IMR-90 (cell line): Measurements from ENCODE around the gene NIPAL3. TPM values are rescaled to one million over a fixed set of nuclear protein-coding genes. Genes with fewer than 3 reads are reported as not detected.

Experiments used
- ATAC-seq: fragments of 200-7000 bp; cut with Tn5 transposase; 2 replicates; pipeline ENCODE4 v1.9.1; 2020; ENCODE audit warnings: low read depth, mild to moderate bottlenecking, moderate library complexity
- BruUV-seq: library from RNA; stranded (reverse); fragments of 400-500 nt; replicated peaks from 2 replicates; lab custom pipeline; 2021; lab: Mats Ljungman, UMichigan
- CTCF ChIA-PET: fragments of 300-600 bp; formaldehyde crosslinking; extraction: SDS; loops from one replicate; lab custom pipeline; 2021; ENCODE audit warnings: antibody characterized with exemption; lab: Yijun Ruan, JAX
- POLR2A ChIA-PET: fragments of 300-600 bp; sonication (Branson Sonifier 250); formaldehyde crosslinking; loops from one replicate; lab custom pipeline; 2022; ENCODE audit warnings: antibody characterized with exemption; ENCODE audit not compliant: unreplicated experiment; lab: Charles Lee
- DNase-seq: peaks from one replicate; pipeline ENCODE4 v3.0.0; 2013
- H2AFZ ChIP-seq: replicated peaks from 2 replicates; pipeline ENCODE3; 2013; ENCODE audit warnings: low read length, mild to moderate bottlenecking; ENCODE audit not compliant: poor library complexity
- H2AK5ac ChIP-seq: 2 replicates; pipeline ENCODE4 v1.6.1; 2013; ENCODE audit warnings: low read depth, low read length, inconsistent platforms
- H2AK9ac ChIP-seq: replicated peaks from 2 replicates; pipeline ENCODE3; 2013; ENCODE audit warnings: mild to moderate bottlenecking, low read depth, low read length, moderate library complexity; ENCODE audit not compliant: poor library complexity
- H2BK120ac ChIP-seq: 2 replicates; pipeline ENCODE4 v1.6.1; 2013; ENCODE audit warnings: low read depth, low read length, inconsistent platforms
- H2BK15ac ChIP-seq: 3 replicates; pipeline ENCODE4 v1.6.1; 2013; ENCODE audit warnings: low read depth, low read length, inconsistent platforms
- H2BK20ac ChIP-seq: 2 replicates; pipeline ENCODE4 v1.6.1; 2013; ENCODE audit warnings: low read depth, mild to moderate bottlenecking, inconsistent platforms, low read length, moderate library complexity
- H2BK5ac ChIP-seq: 2 replicates; pipeline ENCODE4 v1.6.1; 2013; ENCODE audit warnings: mild to moderate bottlenecking, low read depth, low read length, inconsistent platforms; ENCODE audit not compliant: poor library complexity, severe bottlenecking
- H3K14ac ChIP-seq: replicated peaks from 2 replicates; pipeline ENCODE4 v1.6.1; 2013; ENCODE audit warnings: low read depth, low read length, inconsistent platforms
- H3K18ac ChIP-seq: 2 replicates; pipeline ENCODE4 v1.6.1; 2013; ENCODE audit warnings: low read depth, low read length, control low read depth
- H3K23ac ChIP-seq: 2 replicates; pipeline ENCODE4 v1.6.1; 2013; ENCODE audit warnings: low read depth, low read length, inconsistent platforms
- H3K27ac ChIP-seq: 2 replicates; pipeline ENCODE4 v1.5.1; 2013; ENCODE audit warnings: mild to moderate bottlenecking, control low read depth, low read length; ENCODE audit not compliant: insufficient read depth
- H3K27me3 ChIP-seq: 2 replicates; pipeline ENCODE4 v1.6.1; 2013; ENCODE audit warnings: low read length; ENCODE audit not compliant: control insufficient read depth, insufficient read depth
- H3K36me3 ChIP-seq: 2 replicates; pipeline ENCODE4 v1.6.1; 2013; ENCODE audit warnings: low read length, mixed read lengths; ENCODE audit not compliant: control insufficient read depth, insufficient read depth
- H3K4ac ChIP-seq: 2 replicates; pipeline ENCODE4 v1.6.1; 2013; ENCODE audit warnings: low read depth, low read length, inconsistent platforms
- H3K4me1 ChIP-seq: 2 replicates; pipeline ENCODE4 v1.6.1; 2013; ENCODE audit warnings: low read length, mixed read lengths; ENCODE audit not compliant: control insufficient read depth, insufficient read depth
- H3K4me2 ChIP-seq: 2 replicates; pipeline ENCODE4 v1.6.1; 2013; ENCODE audit warnings: low read depth, mild to moderate bottlenecking, control low read depth, low read length, moderate library complexity
- H3K4me3 ChIP-seq: 2 replicates; pipeline ENCODE4 v1.5.1; 2013; ENCODE audit warnings: low read depth, mild to moderate bottlenecking, control low read depth, low read length, moderate library complexity; ENCODE audit not compliant: insufficient read depth
- H3K56ac ChIP-seq: 2 replicates; pipeline ENCODE4 v1.6.1; 2013; ENCODE audit warnings: low read length, inconsistent platforms; ENCODE audit not compliant: insufficient read depth; ENCODE audit errors: extremely low read depth
- H3K79me1 ChIP-seq, 2 experiments: 2 replicates each; pipeline ENCODE4 v1.6.1; 2013; ENCODE audit warnings: low read length in 2 of 2, inconsistent platforms in 1 of 2, low read depth in 1 of 2
- H3K9ac ChIP-seq: 2 replicates; pipeline ENCODE4 v1.6.1; 2013; ENCODE audit warnings: low read depth, low read length, control low read depth
- H3K9me1 ChIP-seq: 2 replicates; pipeline ENCODE4 v1.6.1; 2013; ENCODE audit warnings: low read length, inconsistent platforms; ENCODE audit not compliant: insufficient read depth
- H3K9me3 ChIP-seq: 2 replicates; pipeline ENCODE4 v1.6.1; 2013; ENCODE audit warnings: low read length; ENCODE audit not compliant: control insufficient read depth, insufficient read depth
- H4K20me1 ChIP-seq: 2 replicates; pipeline ENCODE4 v1.6.1; 2013; ENCODE audit warnings: low read length, inconsistent platforms; ENCODE audit not compliant: insufficient read depth
- H4K5ac ChIP-seq: 2 replicates; pipeline ENCODE4 v1.6.1; 2013; ENCODE audit warnings: mild to moderate bottlenecking, low read depth, low read length, control low read depth
- H4K8ac ChIP-seq, 2 experiments: 2 replicates each; pipeline ENCODE4 v1.6.1; 2013; ENCODE audit warnings: low read depth in 2 of 2, low read length in 2 of 2, control low read depth in 1 of 2, inconsistent platforms in 1 of 2
- H4K91ac ChIP-seq: 2 replicates; pipeline ENCODE4 v1.6.1; 2013; ENCODE audit warnings: low read depth, low read length, inconsistent platforms; ENCODE audit not compliant: insufficient read depth
- BHLHE40 ChIP-seq: fragments of 150-350 bp; IDR thresholded peaks from 2 replicates; pipeline ENCODE4 v1.6.1; 2016; ENCODE audit warnings: mild to moderate bottlenecking, low read depth, low read length
- CEBPB ChIP-seq: IDR thresholded peaks from 2 replicates; pipeline ENCODE4 v1.6.1; 2012; ENCODE audit warnings: low read depth, low read length, improper control_type of control experiment
- CHD1 ChIP-seq: IDR thresholded peaks from 2 replicates; pipeline ENCODE4 v1.6.1; 2012; ENCODE audit warnings: low read depth, low read length, improper control_type of control experiment
- CTCF ChIP-seq: conservative IDR thresholded peaks from 2 replicates; pipeline ENCODE4 v1.5.1; 2012; ENCODE audit warnings: mild to moderate bottlenecking, low read depth, low read length, improper control_type of control experiment
- ELK1 ChIP-seq: fragments of 150-350 bp; IDR thresholded peaks from 2 replicates; pipeline ENCODE4 v1.6.1; 2016; ENCODE audit warnings: low read depth, mild to moderate bottlenecking, low read length, moderate library complexity, borderline replicate concordance
- FOS ChIP-seq: fragments of 150-350 bp; IDR thresholded peaks from 2 replicates; pipeline ENCODE4 v1.6.1; 2016; ENCODE audit warnings: low read depth, low read length
- MAFK ChIP-seq: IDR thresholded peaks from 2 replicates; pipeline ENCODE4 v1.6.1; 2012; ENCODE audit warnings: low read depth, low read length, improper control_type of control experiment
- MAZ ChIP-seq: IDR thresholded peaks from 2 replicates; pipeline ENCODE4 v1.6.1; 2012; ENCODE audit warnings: low read depth, mild to moderate bottlenecking, low read length, improper control_type of control experiment, moderate library complexity, borderline replicate concordance
- MXI1 ChIP-seq: IDR thresholded peaks from 2 replicates; pipeline ENCODE4 v1.6.1; 2012; ENCODE audit warnings: low read depth, mild to moderate bottlenecking, low read length, moderate library complexity, borderline replicate concordance
- NFE2L2 ChIP-seq: fragments of 150-350 bp; IDR thresholded peaks from 2 replicates; pipeline ENCODE4 v1.6.1; 2016; ENCODE audit warnings: low read depth, mild to moderate bottlenecking, low read length
- POLR2A ChIP-seq: IDR thresholded peaks from 2 replicates; pipeline ENCODE4 v1.6.1; 2012; ENCODE audit warnings: mild to moderate bottlenecking, low read depth, low read length
- RAD21 ChIP-seq: IDR thresholded peaks from 2 replicates; pipeline ENCODE4 v1.6.1; 2012; ENCODE audit warnings: low read length, improper control_type of control experiment
- RCOR1 ChIP-seq: IDR thresholded peaks from 2 replicates; pipeline ENCODE4 v1.6.1; 2012; ENCODE audit warnings: mild to moderate bottlenecking, low read length, improper control_type of control experiment; ENCODE audit not compliant: insufficient replicate concordance
- RFX5 ChIP-seq: IDR thresholded peaks from 2 replicates; pipeline ENCODE4 v1.8.0; 2012; ENCODE audit warnings: low read depth, mild to moderate bottlenecking, low read length, moderate library complexity
- SMC3 ChIP-seq: fragments of 150-350 bp; IDR thresholded peaks from 2 replicates; pipeline ENCODE4 v1.6.1; 2016; ENCODE audit warnings: low read depth, mild to moderate bottlenecking, antibody characterized with exemption, low read length, moderate library complexity
- USF2 ChIP-seq: fragments of 150-350 bp; IDR thresholded peaks from 2 replicates; pipeline ENCODE4 v1.6.1; 2017; ENCODE audit warnings: mild to moderate bottlenecking, antibody characterized with exemption, low read length, low read depth
- WGBS, 2 experiments: methylation state at CpG; one replicate each; pipeline versions ENCODE4 v1.1.5 to v1.1.7; 2013; ENCODE audit warnings: missing lambda C conversion rate in 2 of 2; ENCODE audit not compliant: insufficient read length in 1 of 2; ENCODE audit errors: extremely low coverage in 2 of 2; 5-methylcytosine and 5-hydroxymethylcytosine counted together
- dilution Hi-C: fragments of 300-500 bp; cut with HindIII; formaldehyde crosslinking; loops from one replicate; pipeline ENCODE4 v1.14.3; 2018; ENCODE audit warnings: low sequenced_read_pairs; ENCODE audit not compliant: unreplicated experiment
- in situ Hi-C: fragments of 300-500 bp; cut with MboI; formaldehyde crosslinking; loops from 3 replicates; pipeline ENCODE4 v1.14.3; 2019; ENCODE audit warnings: low sequenced_read_pairs, inconsistent platforms, mixed read lengths
- intact Hi-C: fragments of 100-400 bp; cut with micrococcal nuclease; formaldehyde crosslinking; loops from 2 replicates; pipeline ENCODE4 v1.10.0; 2022
- polyA plus RNA-seq, 3 experiments: library from polyadenylated mRNA; depleted of rRNA; stranded (reverse); fragments of >200 nt; gene quantifications; 2 replicates each; pipeline ENCODE4 v1.2.3, GENCODE V29; 2012; ENCODE audit warnings: low replicate concordance in 1 of 3
- total RNA-seq: library from RNA; depleted of rRNA; stranded (reverse); fragments of >200 nt; gene quantifications from 2 replicates; pipeline ENCODE4 v1.2.3, GENCODE V29; 2012

NIPAL3 gene
- total and polyA plus RNA-seq, 2 of the 4 experiments (the other 2 are of a cell fraction), result 55.0 to 123 TPM

GRCh38 chr1:24403806-24404205, 11.8 kb upstream of the NIPAL3 start:
- Histone ChIP-seq H3K18ac (no peak overlapping the region), H3K56ac (no peak overlapping the region), H3K9me3 (peaks cover 3% of the 10 kb centered on the region; the same call in 1 of the 2 replicates), H3K27ac (no peak overlapping the region), H4K8ac (no peak overlapping the region), H2AK9ac (no peak overlapping the region), H2BK120ac (no peak overlapping the region), H3K4ac (no peak overlapping the region), H2AFZ (no peak overlapping the region), H3K14ac (no peak overlapping the region), H4K5ac (no peak overlapping the region), H3K4me1 (peaks cover 6% of the 10 kb centered on the region; the same call in 1 of the 2 replicates), H2BK5ac (no peak overlapping the region), H3K36me3 (no peaks in the 10 kb centered on the region), H3K9me1 (peaks cover 8% of the 10 kb centered on the region; the same call in 1 of the 2 replicates), H4K91ac (no peak overlapping the region), H2BK15ac (no peak overlapping the region), H2AK5ac (no peak overlapping the region), H3K27me3 (no peaks in the 10 kb centered on the region), H3K9ac (no peak overlapping the region), H3K4me2 (no peak overlapping the region), H3K4me3 (no peak overlapping the region), H4K20me1 (no peaks in the 10 kb centered on the region), H2BK20ac (no peak overlapping the region), H3K23ac (no peak overlapping the region), H3K79me1 (peaks cover 5 to 16% of the 10 kb centered on the region in 2 experiments)
- POLR2A ChIA-PET, result no interaction called here
- ATAC-seq, result no peak
- CTCF ChIA-PET, result interaction anchor here (1.0 to 1.3 kb wide), 3 partner anchors 13 to 209 kb away, joined by 3 to 5 read pairs (median 3); no protein-coding TSS in a partner anchor
- intact Hi-C loops, result no loop called here
- TF ChIP-seq MAZ (no peak), MAFK (no peak), BHLHE40 (no peak), SMC3 (no peak), POLR2A (no peak), ELK1 (no peak), CEBPB (no peak), CHD1 (no peak), FOS (no peak), MXI1 (no peak), RCOR1 (no peak), USF2 (no peak), NFE2L2 (no peak), RAD21 (no peak), RFX5 (no peak), CTCF (no peak)
- dilution Hi-C loops, result no loop called here
- BruUV-seq, result no TSS peak
- in situ Hi-C loops, result no loop called here
- WGBS, 2 experiments, result no CpG with 5 or more reads among the region's 4 CpGs
- no peak for DNase-seq
